C4-2B (cell line): ENCODE data around the gene NYNRIN.
"Not testable (repeated sequence)": the region's sequence is repeated elsewhere in the genome, so short reads cannot be mapped to it uniquely, and the experiment has no call there.

Experiments used
- H3K27ac ChIP-seq: fragments of 450-650 bp; 2 replicates; pipeline ENCODE4 v1.5.1; 2017
- ZFX ChIP-seq: fragments of 450-650 bp; IDR thresholded peaks from 2 replicates; pipeline ENCODE4 v1.6.1; 2017
- TF ChIP-seq, protein P1 (sequence below): fragments of 450-650 bp; conservative IDR thresholded peaks from 2 replicates; pipeline ENCODE4 v1.5.1; 2017; ENCODE audit warnings: mild to moderate bottlenecking

Gene NYNRIN

GRCh38 chr14:24379907-24380730 lies 18.7 kb upstream of the NYNRIN start:
- TF ChIP-seq, protein P1, sequence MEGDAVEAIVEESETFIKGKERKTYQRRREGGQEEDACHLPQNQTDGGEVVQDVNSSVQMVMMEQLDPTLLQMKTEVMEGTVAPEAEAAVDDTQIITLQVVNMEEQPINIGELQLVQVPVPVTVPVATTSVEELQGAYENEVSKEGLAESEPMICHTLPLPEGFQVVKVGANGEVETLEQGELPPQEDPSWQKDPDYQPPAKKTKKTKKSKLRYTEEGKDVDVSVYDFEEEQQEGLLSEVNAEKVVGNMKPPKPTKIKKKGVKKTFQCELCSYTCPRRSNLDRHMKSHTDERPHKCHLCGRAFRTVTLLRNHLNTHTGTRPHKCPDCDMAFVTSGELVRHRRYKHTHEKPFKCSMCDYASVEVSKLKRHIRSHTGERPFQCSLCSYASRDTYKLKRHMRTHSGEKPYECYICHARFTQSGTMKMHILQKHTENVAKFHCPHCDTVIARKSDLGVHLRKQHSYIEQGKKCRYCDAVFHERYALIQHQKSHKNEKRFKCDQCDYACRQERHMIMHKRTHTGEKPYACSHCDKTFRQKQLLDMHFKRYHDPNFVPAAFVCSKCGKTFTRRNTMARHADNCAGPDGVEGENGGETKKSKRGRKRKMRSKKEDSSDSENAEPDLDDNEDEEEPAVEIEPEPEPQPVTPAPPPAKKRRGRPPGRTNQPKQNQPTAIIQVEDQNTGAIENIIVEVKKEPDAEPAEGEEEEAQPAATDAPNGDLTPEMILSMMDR, result no peak
- no peak for TF ChIP-seq ZFX

GRCh38 chr14:24381363-24382063 lies 17.3 kb upstream of the NYNRIN start:
- TF ChIP-seq, protein P1, result no peak
- TF ChIP-seq ZFX, result no peak
- no peak overlapping the region for H3K27ac ChIP-seq

More at GRCh38 chr14:24379907-24380730, 18.7 kb upstream of the NYNRIN start:
- H3K27ac ChIP-seq, result no peak overlapping the region

GRCh38 chr14:24382064-24382371 lies 16.8 kb upstream of the NYNRIN start:
- no peak overlapping the region for H3K27ac ChIP-seq
- TF ChIP-seq, protein P1, result no peak
- no peak for TF ChIP-seq ZFX

- no peak overlapping the region for H3K27ac ChIP-seq
- TF ChIP-seq, protein P1, result no peak
- no peak for TF ChIP-seq ZFX
Measured at GRCh38 chr14:24384169-24384568, 14.6 kb upstream of the NYNRIN start.

- TF ChIP-seq, protein P1, result no peak
- H3K27ac ChIP-seq, result no peak overlapping the region
Measured at GRCh38 chr14:24385524-24385923, 13.3 kb upstream of the NYNRIN start.

- no peak overlapping the region for H3K27ac ChIP-seq
- no peak for TF ChIP-seq ZFX
- TF ChIP-seq, protein P1, result no peak
Measured at GRCh38 chr14:24387009-24387345, 11.8 kb upstream of the NYNRIN start.

- H3K27ac ChIP-seq, result not testable (repeated sequence)
Measured at GRCh38 chr14:24387579-24387978, 11.2 kb upstream of the NYNRIN start.
